T follicular helper cell (primary cell): ENCODE measurements around the gene HYPK.

Source experiments
- DNase-seq: peaks from one replicate; pipeline ENCODE4 v3.0.0-alpha.2; 2020; ENCODE audit warnings: low read depth

The HYPK gene

DNA sequence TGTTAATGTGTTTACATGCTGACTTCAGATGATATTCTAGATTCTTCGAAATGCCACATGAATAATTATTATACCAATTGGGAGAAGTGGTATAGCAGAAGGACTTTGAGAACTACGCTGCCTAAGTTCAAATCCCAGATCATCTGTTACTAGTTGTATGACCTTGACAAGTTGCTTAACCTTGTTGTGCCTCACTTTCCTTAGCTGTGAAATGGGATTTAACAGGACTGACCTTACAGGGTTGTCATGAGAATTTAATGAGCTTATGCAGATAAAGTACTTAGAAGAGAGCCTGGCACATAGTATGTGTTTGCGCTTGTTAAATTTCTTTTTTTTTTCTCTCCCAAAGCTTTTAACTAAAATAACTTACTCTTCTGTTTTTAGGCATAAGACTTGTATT lies 50.9 kb downstream of the HYPK start:
- DNase-seq: no peak

DNA sequence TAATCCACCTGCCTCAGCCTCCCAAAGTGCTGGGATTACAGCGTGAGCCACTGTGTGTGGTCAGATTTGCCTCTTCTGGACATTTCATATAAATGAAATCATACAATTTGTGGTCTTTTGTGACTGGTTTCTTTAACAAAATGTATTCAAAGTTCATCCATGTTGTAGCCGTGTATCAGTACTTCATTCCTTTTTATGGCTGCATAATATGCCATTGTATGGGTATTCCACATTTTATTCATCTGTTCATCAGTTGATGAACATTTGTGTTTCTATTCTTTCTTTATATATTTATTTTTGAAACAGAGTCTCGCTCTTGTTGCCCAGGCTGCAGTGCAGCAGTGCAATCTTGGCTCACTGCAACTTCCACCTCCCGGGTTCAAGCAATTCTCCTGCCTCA lies 52.2 kb downstream of the HYPK start:
- DNase-seq: no peak
